Thyroid gland (tissue), 4 donors: ENCODE results near the gene EXD3.

Source experiments
- POLR2A ChIP-seq, 2 donors: fragments of 450-650 bp; IDR thresholded peaks; one replicate each; pipeline ENCODE4 v1.6.1; 2017; ENCODE audit warnings: antibody characterized with exemption in 2 of 2, mild to moderate bottlenecking in 2 of 2, moderate library complexity in 1 of 2
- TF ChIP-seq, protein P1 (sequence below), 6 experiments: fragments of 200-600 bp in 3 of 6; fragments of 450-650 bp in 3 of 6; sonication (generic) in 3 of 6; IDR thresholded peaks; one replicate each; pipeline ENCODE4 v1.5.1; 2016 to 2019; ENCODE audit warnings: antibody characterized with exemption in 6 of 6, mild to moderate bottlenecking in 2 of 6, inconsistent platforms in 1 of 6, moderate library complexity in 1 of 6

DNA sequence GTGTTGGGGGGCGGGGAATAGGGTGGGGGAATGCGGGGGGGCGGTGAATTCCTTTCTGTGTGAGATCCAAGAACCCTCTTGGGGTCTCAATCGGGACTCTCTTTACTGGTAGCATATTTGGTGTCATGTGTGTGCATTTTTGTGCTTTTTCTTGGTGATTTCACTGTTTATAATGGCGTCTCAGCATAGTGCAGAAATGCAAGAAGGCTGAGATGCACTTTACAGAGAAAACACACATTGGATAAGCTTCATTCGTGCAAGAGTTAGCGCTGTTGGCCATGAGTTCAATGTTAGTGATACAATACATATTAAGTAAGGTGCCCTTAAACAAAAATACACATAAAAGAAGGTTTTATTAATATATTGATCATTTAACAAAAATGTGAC lies 19.0 kb upstream of the EXD3 start:
- TF ChIP-seq, protein P1, sequence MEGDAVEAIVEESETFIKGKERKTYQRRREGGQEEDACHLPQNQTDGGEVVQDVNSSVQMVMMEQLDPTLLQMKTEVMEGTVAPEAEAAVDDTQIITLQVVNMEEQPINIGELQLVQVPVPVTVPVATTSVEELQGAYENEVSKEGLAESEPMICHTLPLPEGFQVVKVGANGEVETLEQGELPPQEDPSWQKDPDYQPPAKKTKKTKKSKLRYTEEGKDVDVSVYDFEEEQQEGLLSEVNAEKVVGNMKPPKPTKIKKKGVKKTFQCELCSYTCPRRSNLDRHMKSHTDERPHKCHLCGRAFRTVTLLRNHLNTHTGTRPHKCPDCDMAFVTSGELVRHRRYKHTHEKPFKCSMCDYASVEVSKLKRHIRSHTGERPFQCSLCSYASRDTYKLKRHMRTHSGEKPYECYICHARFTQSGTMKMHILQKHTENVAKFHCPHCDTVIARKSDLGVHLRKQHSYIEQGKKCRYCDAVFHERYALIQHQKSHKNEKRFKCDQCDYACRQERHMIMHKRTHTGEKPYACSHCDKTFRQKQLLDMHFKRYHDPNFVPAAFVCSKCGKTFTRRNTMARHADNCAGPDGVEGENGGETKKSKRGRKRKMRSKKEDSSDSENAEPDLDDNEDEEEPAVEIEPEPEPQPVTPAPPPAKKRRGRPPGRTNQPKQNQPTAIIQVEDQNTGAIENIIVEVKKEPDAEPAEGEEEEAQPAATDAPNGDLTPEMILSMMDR (IDR thresholded peaks at IDR 0.05): no peak
- TF ChIP-seq POLR2A (IDR thresholded peaks at IDR 0.05): no peak
